GM12878 (cell line): Measurements from ENCODE around the gene CLEC16A. TPM values are rescaled to one million over a fixed set of nuclear protein-coding genes. Genes with fewer than 3 reads are reported as not detected.

ENCODE experiments used
- ATAC-seq: fragments of 200-7000 bp; cut with Tn5 transposase; 3 replicates; pipeline ENCODE4 v1.9.1; 2020; ENCODE audit warnings: mild to moderate bottlenecking, moderate library complexity
- BruUV-seq: library from RNA; stranded (reverse); fragments of 400-500 nt; replicated peaks from 2 replicates; lab custom pipeline; 2021; lab: Mats Ljungman, UMichigan
- CTCF ChIA-PET: fragments of 300-600 bp; sonication (Branson Sonifier 250); formaldehyde crosslinking; extraction: SDS; loops from one replicate; lab custom pipeline; 2021; ENCODE audit warnings: inconsistent platforms; lab: Yijun Ruan, JAX
- POLR2A ChIA-PET: fragments of 350-600 bp; formaldehyde crosslinking; extraction: SDS; loops from one replicate; lab custom pipeline; 2021; ENCODE audit warnings: inconsistent platforms; lab: Charles Lee
- RAD21 ChIA-PET: fragments of 300-600 bp; sonication (Branson Sonifier 250); formaldehyde crosslinking; loops from one replicate; lab custom pipeline; 2023; ENCODE audit warnings: antibody characterized with exemption; ENCODE audit not compliant: unreplicated experiment; lab: Charles Lee
- SMC1A ChIA-PET: fragments of 300-600 bp; sonication (Branson Sonifier 250); formaldehyde crosslinking; loops from one replicate; lab custom pipeline; 2023; ENCODE audit not compliant: unreplicated experiment, uncharacterized antibody; lab: Charles Lee
- DNase-seq: peaks from one replicate; pipeline ENCODE4 v3.0.0-alpha.2; 2011; ENCODE audit warnings: low read depth, low spot score
- FAIRE-seq: peaks from 3 replicates; lab custom pipeline; 2011; peaks lifted over from hg19 to GRCh38; lab: Jason Lieb, UNC
- H2AFZ ChIP-seq: 2 replicates; pipeline ENCODE4 v1.6.0; 2011; ENCODE audit warnings: low read depth, low read length, control low read depth; ENCODE audit not compliant: control insufficient read depth
- H3K27ac ChIP-seq: 2 replicates; pipeline ENCODE4 v1.5.1; 2011; ENCODE audit warnings: control low read depth; ENCODE audit not compliant: control insufficient read depth, insufficient read depth
- H3K27me3 ChIP-seq, 2 experiments: replicated peaks in 1 of 2; 2 replicates each; pipeline versions ENCODE4 v1.6.0 to v1.6.1; 2011; ENCODE audit warnings: low read length in 1 of 2; ENCODE audit not compliant: control insufficient read depth in 2 of 2, insufficient read depth in 2 of 2
- H3K36me3 ChIP-seq, 2 experiments: 2 replicates each; pipeline ENCODE4 v1.5.1; 2011; ENCODE audit warnings: low read length in 1 of 2; ENCODE audit not compliant: control insufficient read depth in 2 of 2, insufficient read depth in 2 of 2
- H3K4me1 ChIP-seq: 2 replicates; pipeline ENCODE4 v1.6.1; 2011; ENCODE audit warnings: mild to moderate bottlenecking, low read length, moderate library complexity, mixed read lengths; ENCODE audit not compliant: control insufficient read depth, insufficient read depth
- H3K4me2 ChIP-seq: 2 replicates; pipeline ENCODE4 v1.6.0; 2011; ENCODE audit warnings: control low read depth; ENCODE audit not compliant: control insufficient read depth, insufficient read depth
- H3K4me3 ChIP-seq: fragments of 200-600 bp; sonication (generic); 2 replicates; pipeline ENCODE4 v1.5.1; 2016
- H3K79me2 ChIP-seq: 2 replicates; pipeline ENCODE4 v1.6.0; 2011; ENCODE audit warnings: low read length; ENCODE audit not compliant: control insufficient read depth, insufficient read depth
- H3K9ac ChIP-seq: 2 replicates; pipeline ENCODE4 v1.8.0; 2011; ENCODE audit warnings: low read length, control low read depth, mixed read lengths; ENCODE audit not compliant: control insufficient read depth, insufficient read depth
- H3K9me3 ChIP-seq: replicated peaks from 3 replicates; pipeline ENCODE4 v1.5.1; 2011; ENCODE audit warnings: mild to moderate bottlenecking, low read length; ENCODE audit not compliant: control insufficient read depth, insufficient read depth
- H4K20me1 ChIP-seq: 2 replicates; pipeline ENCODE4 v1.6.0; 2011; ENCODE audit not compliant: control insufficient read depth, insufficient read depth
- FOXK2 ChIP-seq: fragments of 450-650 bp; IDR thresholded peaks from 2 replicates; pipeline ENCODE4 v1.6.1; 2017; ENCODE audit warnings: mild to moderate bottlenecking, moderate library complexity
- WRNIP1 ChIP-seq: IDR thresholded peaks from 2 replicates; pipeline ENCODE4 v1.6.1; 2011; ENCODE audit warnings: low read depth, low read length, improper control_type of control experiment, borderline replicate concordance
- ZNF687 ChIP-seq: fragments of 450-650 bp; IDR thresholded peaks from 2 replicates; pipeline ENCODE4 v1.6.1; 2017; ENCODE audit warnings: mild to moderate bottlenecking, moderate library complexity
- WGBS: methylation state at CpG from one replicate; pipeline ENCODE4 v1.1.6; 2016; ENCODE audit warnings: low lambda C conversion rate; ENCODE audit not compliant: insufficient replicate concordance, insufficient coverage; ENCODE audit errors: missing lambda C conversion rate; 5-methylcytosine and 5-hydroxymethylcytosine counted together
- in situ Hi-C: fragments of 300-500 bp; cut with MboI; formaldehyde crosslinking; loops from 9 replicates; pipeline ENCODE4 v1.14.3; 2018; ENCODE audit warnings: mixed read lengths
- intact Hi-C: fragments of 100-400 bp; cut with micrococcal nuclease; formaldehyde crosslinking; loops from one replicate; pipeline ENCODE4 v1.14.2; 2022; ENCODE audit not compliant: unreplicated experiment
- polyA plus RNA-seq, 11 experiments: library from polyadenylated mRNA; depleted of rRNA in 4 of 11; unstranded in 6 of 11; stranded (reverse) in 5 of 11; fragments of >200 nt; fragmentation: Nextera tagmentation in 4 of 11; fragmentation: Illumina TruSeq in 1 of 11; extraction: Ambion mirVana in 4 of 11; extraction: Trizol in 1 of 11; gene quantifications; 1 replicate in 1 of 11; 2 replicates in 10 of 11; pipeline versions ENCODE4 v1.2.1 to v1.2.3, GENCODE V29; 2011 to 2016; ENCODE audit warnings: inconsistent platforms in 2 of 11, missing spikeins in 2 of 11, low read depth in 1 of 11
- total RNA-seq, 4 experiments: library from RNA; depleted of rRNA in 3 of 4; stranded (reverse); fragments of >200 nt in 3 of 4; fragmentation: Illumina TruSeq in 1 of 4; extraction: Trizol in 1 of 4; gene quantifications; 2 replicates each; pipeline versions ENCODE4 v1.2.1 to v1.2.3, GENCODE V29; 2013 to 2021

The CLEC16A gene
- total and polyA plus RNA-seq, 10 of the 15 experiments (the other 5 are each of a cell fraction or from before 2014, with no cell fraction given), result 1.5 to 28.8 (median 19.2) TPM

GRCh38 chr16:11179574-11179973, 235.2 kb downstream of the CLEC16A start:
- ChIA-PET RAD21 (interaction anchor here (0.6 to 8.8 kb wide), 7 partner anchors 23 to 177 kb away, joined by 3 to 86 read pairs (median 5); partner anchors contain the start of gene SOCS1), CTCF (interaction anchor here (1.0 to 1.4 kb wide), 2 partner anchors 75 to 79 kb away, joined by 3 to 4 read pairs; no protein-coding TSS in a partner anchor), SMC1A (interaction anchor here (0.7 to 1.9 kb wide), 7 partner anchors 27 to 196 kb away, joined by 3 to 8 read pairs (median 4); no protein-coding TSS in a partner anchor)
- no peaks in the 10 kb centered on the region for H3K9me3 ChIP-seq
- ATAC-seq (no peak), FAIRE-seq (no peak), DNase-seq (no peak)
- in situ Hi-C loops (no loop called here), intact Hi-C loops (no loop called here)
- no peak overlapping the region for H3K9ac ChIP-seq
- no peaks in the 10 kb centered on the region for H3K27me3 ChIP-seq
- H3K36me3 ChIP-seq, result peaks cover 0 to 2% of the 10 kb centered on the region in 2 experiments; a peak in 2 of 4 replicates
- H3K27ac ChIP-seq, result no peak overlapping the region
- BruUV-seq, result no TSS peak
- H2AFZ ChIP-seq, result no peak overlapping the region
- no peaks in the 10 kb centered on the region for H3K79me2 ChIP-seq
- H3K4me2 ChIP-seq, result no peak overlapping the region
- WGBS, result 25% methylated on average over 7 of the region's 8 CpGs
- no peaks in the 10 kb centered on the region for H4K20me1 ChIP-seq
- no peak for TF ChIP-seq FOXK2
- TF ChIP-seq WRNIP1, result no peak
- peak; percentile 53; the same call in 1 of the 2 replicates for TF ChIP-seq ZNF687
- TF ChIP-seq, all 136 proteins: peak for 1
- Histone ChIP-seq H3K4me3 (no peak overlapping the region), H3K4me1 (peaks cover 70% of the 10 kb centered on the region)
- POLR2A ChIA-PET, result interaction anchor here (0.8 to 6.4 kb wide), 4 partner anchors 22 to 76 kb away, joined by 3 to 48 read pairs (median 6); partner anchors contain the start of gene SOCS1
